ENCODE measurements around the gene MRC2. TPM values are rescaled to one million over a fixed set of nuclear protein-coding genes. Genes with fewer than 3 reads are reported as not detected.

Gene MRC2
- polyA plus RNA-seq, 1 of the 3 experiments (the other 2 are of a cell fraction), result 213 TPM

- ChIA-PET POLR2A (no interaction called here), CTCF (interaction anchor here (1.9 kb wide), 1 partner anchor 10 kb away, joined by 4 read pairs; no protein-coding TSS in a partner anchor)
- no peak overlapping the region for H2AFZ ChIP-seq (ENCODE audit: low read depth)
- peak; percentile 47 for DNase-seq
- H3K9ac ChIP-seq, result no peak overlapping the region
- WGBS (ENCODE audit: low lambda C conversion rate), result 96% methylated on average over 35 of the region's 40 CpGs
- H3K79me2 ChIP-seq (ENCODE audit: insufficient read depth), result peaks cover 64% of the 10 kb centered on the region
- peaks cover 44% of the 10 kb centered on the region for H4K20me1 ChIP-seq (ENCODE audit: insufficient read depth)
- no peaks in the 10 kb centered on the region for H3K9me2 ChIP-seq
- no peak overlapping the region for H3K4me2 ChIP-seq
- no peak for TF ChIP-seq RXRA (IDR thresholded peaks at IDR 0.05; ENCODE audit: borderline replicate concordance, low read depth)
- TF ChIP-seq ELF1 (IDR thresholded peaks at IDR 0.05), result no peak
- no peak for TF ChIP-seq ZBTB33 (IDR thresholded peaks at IDR 0.05; ENCODE audit: borderline replicate concordance, low read depth)
- TF ChIP-seq REST (IDR thresholded peaks at IDR 0.05; ENCODE audit: low read depth, low read length), result no peak
- no peak for TF ChIP-seq MAX (IDR thresholded peaks at IDR 0.05; ENCODE audit: low read depth)
- no peak for TF ChIP-seq SIN3A (IDR thresholded peaks at IDR 0.05; ENCODE audit: borderline replicate concordance, low read depth, low read length)
- TF ChIP-seq TCF12 (IDR thresholded peaks at IDR 0.05), result no peak
- TF ChIP-seq GATA2 (CRISPR knock-in tag; IDR thresholded peaks at IDR 0.05), result no peak
- TF ChIP-seq RCOR1 (IDR thresholded peaks at IDR 0.05; ENCODE audit: low read length), result no peak
- no peak for TF ChIP-seq FOSL2 (IDR thresholded peaks at IDR 0.05; ENCODE audit: borderline replicate concordance, low read depth)
- no peaks in the 10 kb centered on the region for H3K27me3 ChIP-seq (ENCODE audit: insufficient read depth)
- peaks cover 16% of the 10 kb centered on the region for H3F3A ChIP-seq (replicated peaks; ENCODE audit: insufficient read depth)
- H3K36me3 ChIP-seq (replicated peaks in 1 of 2; ENCODE audit: control insufficient read depth in 1 of 2, insufficient read depth in 2 of 2, low read length in 1 of 2), result peaks cover 41 to 54% of the 10 kb centered on the region in 2 experiments
- no peak overlapping the region for H3K27ac ChIP-seq (ENCODE audit: low read depth in 2 of 2, low read length in 1 of 2)
- no peak overlapping the region for H3K4me3 ChIP-seq (ENCODE audit: low read depth in 2 of 2, low read length in 1 of 2)
- H3K9me3 ChIP-seq, result no peaks in the 10 kb centered on the region
- peaks cover 0 to 16% of the 10 kb centered on the region in 2 experiments; a peak in 1 of 4 replicates for H3K4me1 ChIP-seq (ENCODE audit: control insufficient read depth in 1 of 2, insufficient read depth in 2 of 2, low read depth in 1 of 2, low read length in 1 of 2)
Observed at GRCh38 chr17:62666801-62667591, 39.5 kb downstream of the MRC2 start.

Data from SK-N-SH (cell line).